ENCODE results near the gene PLCB1. TPM values are rescaled to one million over a fixed set of nuclear protein-coding genes. Genes with fewer than 3 reads are reported as not detected.
"Not testable (repeated sequence)": the region's sequence is repeated elsewhere in the genome, so short reads cannot be mapped to it uniquely, and the experiment has no call there.

Gene PLCB1
- total RNA-seq, 1 donor, result 14.6 TPM

- Histone ChIP-seq H3K27me3 (ENCODE audit: insufficient read depth, low read length) (no peaks in the 10 kb centered on the region), H3K9me3 (ENCODE audit: low read depth, low read length) (no peaks in the 10 kb centered on the region), H3K4me3 (ENCODE audit: low read length) (no peak overlapping the region), H3K4me1 (ENCODE audit: insufficient read depth, low read length) (peaks cover 13% of the 10 kb centered on the region)
Measured at GRCh38 chr20:8145246-8146168, 13.4 kb downstream of the PLCB1 start.

- Histone ChIP-seq H3K4me1 (ENCODE audit: insufficient read depth, low read length) (peaks cover 26% of the 10 kb centered on the region), H3K4me3 (ENCODE audit: low read length) (no peak overlapping the region), H3K27me3 (ENCODE audit: insufficient read depth, low read length) (no peaks in the 10 kb centered on the region), H3K9me3 (ENCODE audit: low read depth, low read length) (no peaks in the 10 kb centered on the region)
Measured at GRCh38 chr20:8147476-8147875, 15.4 kb downstream of the PLCB1 start.

- no peak overlapping the region for H3K4me3 ChIP-seq (ENCODE audit: low read length)
- H3K9me3 ChIP-seq (ENCODE audit: low read depth, low read length), result no peaks in the 10 kb centered on the region
- H3K4me1 ChIP-seq (ENCODE audit: insufficient read depth, low read length), result peaks cover 36% of the 10 kb centered on the region
- H3K27me3 ChIP-seq (ENCODE audit: insufficient read depth, low read length), result no peaks in the 10 kb centered on the region
Measured at GRCh38 chr20:8148501-8148900, 16.4 kb downstream of the PLCB1 start.

GRCh38 chr20:8150591-8150990 is 18.5 kb downstream of the PLCB1 start:
- Histone ChIP-seq H3K4me1 (ENCODE audit: insufficient read depth, low read length) (peaks cover 36% of the 10 kb centered on the region), H3K27me3 (ENCODE audit: insufficient read depth, low read length) (no peaks in the 10 kb centered on the region), H3K9me3 (ENCODE audit: low read depth, low read length) (no peaks in the 10 kb centered on the region), H3K4me3 (ENCODE audit: low read length) (no peak overlapping the region)

GRCh38 chr20:8151372-8151771 is 19.3 kb downstream of the PLCB1 start:
- no peak overlapping the region for H3K4me3 ChIP-seq (ENCODE audit: low read length)
- no peaks in the 10 kb centered on the region for H3K9me3 ChIP-seq (ENCODE audit: low read depth, low read length)
- H3K27me3 ChIP-seq (ENCODE audit: insufficient read depth, low read length), result no peaks in the 10 kb centered on the region
- H3K4me1 ChIP-seq (ENCODE audit: insufficient read depth, low read length), result peaks cover 44% of the 10 kb centered on the region

- H3K4me3 ChIP-seq (ENCODE audit: low read length), result no peak overlapping the region
- no peaks in the 10 kb centered on the region for H3K9me3 ChIP-seq (ENCODE audit: low read depth, low read length)
- no peaks in the 10 kb centered on the region for H3K27me3 ChIP-seq (ENCODE audit: insufficient read depth, low read length)
- H3K4me1 ChIP-seq (ENCODE audit: insufficient read depth, low read length), result peaks cover 46% of the 10 kb centered on the region
Measured at GRCh38 chr20:8152183-8152582, 20.1 kb downstream of the PLCB1 start.

- peaks cover 46% of the 10 kb centered on the region for H3K4me1 ChIP-seq (ENCODE audit: insufficient read depth, low read length)
- H3K27me3 ChIP-seq (ENCODE audit: insufficient read depth, low read length), result no peaks in the 10 kb centered on the region
- no peak overlapping the region for H3K4me3 ChIP-seq (ENCODE audit: low read length)
- H3K9me3 ChIP-seq (ENCODE audit: low read depth, low read length), result no peaks in the 10 kb centered on the region
Measured at GRCh38 chr20:8152847-8153246, 20.8 kb downstream of the PLCB1 start.

GRCh38 chr20:8153281-8153908 is 21.3 kb downstream of the PLCB1 start:
- H3K4me3 ChIP-seq (ENCODE audit: low read length), result no peak overlapping the region
- H3K9me3 ChIP-seq (ENCODE audit: low read depth, low read length), result no peaks in the 10 kb centered on the region
- H3K27me3 ChIP-seq (ENCODE audit: insufficient read depth, low read length), result no peaks in the 10 kb centered on the region
- peaks cover 46% of the 10 kb centered on the region for H3K4me1 ChIP-seq (ENCODE audit: insufficient read depth, low read length)

GRCh38 chr20:8154638-8155037 is 22.6 kb downstream of the PLCB1 start:
- H3K9me3 ChIP-seq (ENCODE audit: low read depth, low read length), result no peaks in the 10 kb centered on the region
- no peak overlapping the region for H3K4me3 ChIP-seq (ENCODE audit: low read length)
- H3K27me3 ChIP-seq (ENCODE audit: insufficient read depth, low read length), result no peaks in the 10 kb centered on the region
- H3K4me1 ChIP-seq (ENCODE audit: insufficient read depth, low read length), result peaks cover 46% of the 10 kb centered on the region

GRCh38 chr20:8155229-8155628 is 23.2 kb downstream of the PLCB1 start:
- Histone ChIP-seq H3K4me1 (ENCODE audit: insufficient read depth, low read length) (peaks cover 46% of the 10 kb centered on the region), H3K9me3 (ENCODE audit: low read depth, low read length) (no peaks in the 10 kb centered on the region), H3K27me3 (ENCODE audit: insufficient read depth, low read length) (no peaks in the 10 kb centered on the region), H3K4me3 (ENCODE audit: low read length) (no peak overlapping the region)

GRCh38 chr20:8155812-8156211 is 23.7 kb downstream of the PLCB1 start:
- Histone ChIP-seq H3K9me3 (ENCODE audit: low read depth, low read length) (no peaks in the 10 kb centered on the region), H3K4me1 (ENCODE audit: insufficient read depth, low read length) (peaks cover 46% of the 10 kb centered on the region), H3K27me3 (ENCODE audit: insufficient read depth, low read length) (no peaks in the 10 kb centered on the region), H3K4me3 (ENCODE audit: low read length) (no peak overlapping the region)

GRCh38 chr20:8156235-8157079 is 24.4 kb downstream of the PLCB1 start:
- Histone ChIP-seq H3K4me1 (ENCODE audit: insufficient read depth, low read length) (peaks cover 44% of the 10 kb centered on the region), H3K9me3 (ENCODE audit: low read depth, low read length) (no peaks in the 10 kb centered on the region), H3K27me3 (ENCODE audit: insufficient read depth, low read length) (no peaks in the 10 kb centered on the region), H3K4me3 (ENCODE audit: low read length) (no peak overlapping the region)

GRCh38 chr20:8159217-8159616 is 27.2 kb downstream of the PLCB1 start:
- H3K4me3 ChIP-seq (ENCODE audit: low read length); H3K27me3 ChIP-seq (ENCODE audit: insufficient read depth, low read length); H3K9me3 ChIP-seq (ENCODE audit: low read depth, low read length): not testable (repeated sequence)
- H3K4me1 ChIP-seq (ENCODE audit: insufficient read depth, low read length), result peaks cover 26% of the 10 kb centered on the region

GRCh38 chr20:8161264-8162071 is 29.4 kb downstream of the PLCB1 start:
- no peaks in the 10 kb centered on the region for H3K27me3 ChIP-seq (ENCODE audit: insufficient read depth, low read length)
- H3K4me3 ChIP-seq (ENCODE audit: low read length), result no peak overlapping the region
- peaks cover 8% of the 10 kb centered on the region for H3K4me1 ChIP-seq (ENCODE audit: insufficient read depth, low read length)
- no peaks in the 10 kb centered on the region for H3K9me3 ChIP-seq (ENCODE audit: low read depth, low read length)

Data from mononuclear cell (primary cell).